ENCODE data around the gene UGT1A9.

DNA sequence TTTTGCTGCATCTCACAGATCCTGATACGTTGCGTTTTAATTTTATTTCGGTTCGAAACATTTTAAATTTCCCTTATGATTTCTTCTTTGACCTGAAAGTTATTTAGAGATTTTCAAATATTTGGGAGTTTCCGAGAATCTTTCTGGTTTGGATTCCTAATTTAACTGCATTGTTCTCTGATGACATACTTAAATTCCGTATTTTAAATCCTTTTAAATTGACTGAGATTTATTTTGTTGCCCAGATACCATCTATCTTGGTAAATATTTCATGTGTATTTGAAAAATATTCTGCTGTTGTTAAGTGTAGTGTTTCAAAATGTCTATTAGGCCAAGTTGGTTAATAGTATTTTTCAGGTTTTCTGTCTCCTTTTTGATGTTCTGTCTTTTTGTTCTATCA, 144.2 kb downstream of the UGT1A9 start:
- TF ChIP-seq, protein P1, sequence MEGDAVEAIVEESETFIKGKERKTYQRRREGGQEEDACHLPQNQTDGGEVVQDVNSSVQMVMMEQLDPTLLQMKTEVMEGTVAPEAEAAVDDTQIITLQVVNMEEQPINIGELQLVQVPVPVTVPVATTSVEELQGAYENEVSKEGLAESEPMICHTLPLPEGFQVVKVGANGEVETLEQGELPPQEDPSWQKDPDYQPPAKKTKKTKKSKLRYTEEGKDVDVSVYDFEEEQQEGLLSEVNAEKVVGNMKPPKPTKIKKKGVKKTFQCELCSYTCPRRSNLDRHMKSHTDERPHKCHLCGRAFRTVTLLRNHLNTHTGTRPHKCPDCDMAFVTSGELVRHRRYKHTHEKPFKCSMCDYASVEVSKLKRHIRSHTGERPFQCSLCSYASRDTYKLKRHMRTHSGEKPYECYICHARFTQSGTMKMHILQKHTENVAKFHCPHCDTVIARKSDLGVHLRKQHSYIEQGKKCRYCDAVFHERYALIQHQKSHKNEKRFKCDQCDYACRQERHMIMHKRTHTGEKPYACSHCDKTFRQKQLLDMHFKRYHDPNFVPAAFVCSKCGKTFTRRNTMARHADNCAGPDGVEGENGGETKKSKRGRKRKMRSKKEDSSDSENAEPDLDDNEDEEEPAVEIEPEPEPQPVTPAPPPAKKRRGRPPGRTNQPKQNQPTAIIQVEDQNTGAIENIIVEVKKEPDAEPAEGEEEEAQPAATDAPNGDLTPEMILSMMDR (IDR thresholded peaks at IDR 0.05; ENCODE audit: low read length) = no peak
- TF ChIP-seq EZH2 (optimal IDR thresholded peaks at IDR 0.05; ENCODE audit: low read depth, low read length) (no peak), EZH2phosphoT487 (IDR thresholded peaks at IDR 0.05; ENCODE audit: low read length) (no peak)

Measured in MM.1S (cell line).